Chondrocyte (in vitro differentiated cells): ENCODE data around the gene OMG. TPM values are rescaled to one million over a fixed set of nuclear protein-coding genes. Genes with fewer than 3 reads are reported as not detected.
A peak's percentile ranks its signal among the peaks of the same experiment; 100 is the strongest.
"Not testable (repeated sequence)": the region's sequence is repeated elsewhere in the genome, so short reads cannot be mapped to it uniquely, and the experiment has no call there.

Experiments
- DNase-seq: peaks from one replicate; pipeline ENCODE4 v3.0.0; 2021; ENCODE audit warnings: mixed read lengths, low spot score
- H3K27ac Mint-ChIP-seq: one replicate; pipeline ENCODE4 v1.8.0; 2021; ENCODE audit warnings: mild to moderate bottlenecking, moderate library complexity, mixed read lengths; ENCODE audit not compliant: unreplicated experiment
- H3K27me3 Mint-ChIP-seq: 2 replicates; pipeline ENCODE4 v1.8.0; 2021; ENCODE audit warnings: low read depth, mixed read lengths
- H3K36me3 Mint-ChIP-seq: 2 replicates; pipeline ENCODE4 v1.8.0; 2021; ENCODE audit warnings: low read depth, mixed read lengths
- H3K4me1 Mint-ChIP-seq: 2 replicates; pipeline ENCODE4 v1.8.0; 2021; ENCODE audit warnings: low read depth, mild to moderate bottlenecking, mixed read lengths
- H3K4me3 Mint-ChIP-seq: one replicate; pipeline ENCODE4 v1.8.0; 2021; ENCODE audit warnings: mild to moderate bottlenecking, moderate library complexity, mixed read lengths; ENCODE audit not compliant: unreplicated experiment
- H3K9me3 Mint-ChIP-seq: 2 replicates; pipeline ENCODE4 v1.8.0; 2021; ENCODE audit warnings: low read depth, mixed read lengths
- CTCF ChIP-seq: fragments of 200-600 bp; sonication (generic); IDR thresholded peaks from 2 replicates; pipeline ENCODE4 v1.5.0; 2021; ENCODE audit warnings: antibody characterized with exemption, mild to moderate bottlenecking, moderate library complexity
- total RNA-seq: library from RNA; stranded (reverse); gene quantifications from 3 replicates; pipeline ENCODE4 v1.2.1, GENCODE V29; 2021

OMG gene
- total RNA-seq, 1 donor from 2014 or later = not detected

DNA sequence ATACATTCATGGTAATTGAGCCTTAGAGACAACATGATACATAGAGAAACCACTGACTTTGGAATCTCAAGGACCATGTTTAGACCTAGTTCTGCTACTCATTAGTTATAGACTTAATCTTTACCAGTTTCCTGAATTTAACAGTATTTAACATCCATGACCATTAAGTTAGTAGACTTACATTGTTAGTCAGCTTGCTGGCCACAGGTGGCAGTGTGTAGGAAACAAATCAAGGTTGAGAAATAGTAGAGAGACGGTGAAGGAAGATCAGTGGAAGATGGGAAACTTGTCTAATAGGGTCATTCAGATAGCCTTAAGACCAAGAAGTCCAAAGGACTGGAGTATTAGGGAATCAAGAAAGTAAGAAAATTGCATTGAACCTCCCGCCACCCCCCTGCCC lies 31.0 kb downstream of the OMG start:
- Mint-ChIP-seq H3K27ac (no peak overlapping the region), H3K4me1 (peaks cover 30% of the 10 kb centered on the region), H3K27me3 (no peaks in the 10 kb centered on the region), H3K4me3 (no peak overlapping the region), H3K36me3 (peaks cover 15% of the 10 kb centered on the region), H3K9me3 (no peaks in the 10 kb centered on the region)
- TF ChIP-seq CTCF = peak; percentile 53
- DNase-seq = no peak

GRCh38 chr17:31262923-31263322 lies 34.1 kb downstream of the OMG start:
- peaks cover 20% of the 10 kb centered on the region for H3K36me3 Mint-ChIP-seq
- H3K4me1 Mint-ChIP-seq, H3K27me3 Mint-ChIP-seq, H3K4me3 Mint-ChIP-seq, H3K9me3 Mint-ChIP-seq, DNase-seq, H3K27ac Mint-ChIP-seq: not testable (repeated sequence)

DNA sequence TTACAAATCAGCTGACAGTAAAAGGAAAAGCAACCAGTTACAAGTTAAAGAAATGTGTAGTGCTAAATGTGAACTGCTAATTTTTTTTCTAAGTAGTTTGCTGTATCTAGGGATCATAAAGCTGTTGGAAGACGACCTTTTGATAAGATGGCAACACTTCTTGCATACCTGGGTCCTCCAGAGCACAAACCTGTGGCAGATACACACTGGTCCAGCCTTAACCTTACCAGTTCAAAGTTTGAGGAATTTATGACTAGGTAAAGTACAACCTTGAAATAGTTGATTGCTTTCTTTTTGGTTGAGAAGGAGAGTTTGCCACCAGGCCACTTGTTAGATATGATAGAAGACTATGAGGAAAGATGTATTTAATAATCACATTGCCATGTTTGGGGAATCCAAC lies 35.4 kb downstream of the OMG start:
- no peaks in the 10 kb centered on the region for H3K9me3 Mint-ChIP-seq
- no peaks in the 10 kb centered on the region for H3K4me1 Mint-ChIP-seq
- no peak for TF ChIP-seq CTCF
- no peaks in the 10 kb centered on the region for H3K27me3 Mint-ChIP-seq
- H3K36me3 Mint-ChIP-seq = peaks cover 20% of the 10 kb centered on the region
- DNase-seq = no peak
- no peak overlapping the region for H3K27ac Mint-ChIP-seq
- no peak overlapping the region for H3K4me3 Mint-ChIP-seq

DNA sequence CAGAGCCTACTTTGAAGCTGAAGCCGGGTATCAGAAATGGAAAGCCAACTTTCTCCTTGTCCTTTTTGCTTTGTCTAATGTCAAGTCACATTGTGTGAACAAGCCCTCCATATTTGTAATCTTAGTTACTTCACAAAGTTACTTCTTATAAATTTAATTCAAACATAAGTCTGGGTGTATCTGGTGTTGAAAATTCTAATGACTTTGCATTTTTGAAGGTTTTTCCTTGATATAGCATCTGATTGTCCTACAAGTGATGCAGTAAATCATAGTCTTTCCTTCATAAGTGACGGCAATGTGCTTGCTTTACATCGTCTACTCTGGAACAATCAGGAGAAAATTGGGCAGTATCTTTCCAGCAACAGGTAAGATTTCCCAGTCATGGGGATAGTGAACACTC lies 36.9 kb downstream of the OMG start:
- H3K4me1 Mint-ChIP-seq = peaks cover 3% of the 10 kb centered on the region
- H3K4me3 Mint-ChIP-seq = no peak overlapping the region
- TF ChIP-seq CTCF = no peak
- peaks cover 9% of the 10 kb centered on the region for H3K36me3 Mint-ChIP-seq
- no peaks in the 10 kb centered on the region for H3K9me3 Mint-ChIP-seq
- no peak for DNase-seq
- H3K27me3 Mint-ChIP-seq = no peaks in the 10 kb centered on the region
- H3K27ac Mint-ChIP-seq = no peak overlapping the region

- no peak for DNase-seq
- Mint-ChIP-seq H3K9me3 (no peaks in the 10 kb centered on the region), H3K36me3 (peaks cover 9% of the 10 kb centered on the region), H3K4me1 (peaks cover 9% of the 10 kb centered on the region), H3K4me3 (no peak overlapping the region), H3K27me3 (no peaks in the 10 kb centered on the region), H3K27ac (no peak overlapping the region)
- no peak for TF ChIP-seq CTCF
These were observed 40.1 kb downstream of the OMG start for GRCh38 chr17:31256936-31257335.

GRCh38 chr17:31254654-31255053 lies 42.4 kb downstream of the OMG start:
- Mint-ChIP-seq H3K9me3 (no peaks in the 10 kb centered on the region), H3K4me1 (peaks cover 29% of the 10 kb centered on the region), H3K4me3 (no peak overlapping the region), H3K27ac (no peak overlapping the region), H3K36me3 (no peaks in the 10 kb centered on the region), H3K27me3 (no peaks in the 10 kb centered on the region)
- no peak for TF ChIP-seq CTCF
- DNase-seq = no peak
